ENCODE data around the gene RLN3.

DNA sequence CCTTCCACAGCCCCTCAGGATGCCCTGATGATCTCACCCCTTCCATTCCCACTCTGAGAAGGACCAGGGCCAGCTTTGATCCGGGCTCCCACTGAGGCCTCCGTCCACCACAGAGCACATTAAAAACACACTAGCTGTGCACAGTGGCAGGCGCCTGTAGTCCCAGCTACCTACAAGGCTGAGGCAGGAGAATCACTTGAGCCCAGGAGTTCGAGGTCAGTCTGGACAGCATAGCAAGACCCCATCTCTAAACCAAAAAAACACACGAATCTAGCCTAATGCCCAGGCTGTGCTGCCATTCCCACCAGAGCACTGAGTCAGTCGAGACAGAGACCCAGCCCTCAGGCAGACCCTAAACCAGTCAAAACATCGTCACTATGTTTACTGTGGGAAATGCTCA lies 35.9 kb upstream of the RLN3 start:
- TF ChIP-seq, protein P1, sequence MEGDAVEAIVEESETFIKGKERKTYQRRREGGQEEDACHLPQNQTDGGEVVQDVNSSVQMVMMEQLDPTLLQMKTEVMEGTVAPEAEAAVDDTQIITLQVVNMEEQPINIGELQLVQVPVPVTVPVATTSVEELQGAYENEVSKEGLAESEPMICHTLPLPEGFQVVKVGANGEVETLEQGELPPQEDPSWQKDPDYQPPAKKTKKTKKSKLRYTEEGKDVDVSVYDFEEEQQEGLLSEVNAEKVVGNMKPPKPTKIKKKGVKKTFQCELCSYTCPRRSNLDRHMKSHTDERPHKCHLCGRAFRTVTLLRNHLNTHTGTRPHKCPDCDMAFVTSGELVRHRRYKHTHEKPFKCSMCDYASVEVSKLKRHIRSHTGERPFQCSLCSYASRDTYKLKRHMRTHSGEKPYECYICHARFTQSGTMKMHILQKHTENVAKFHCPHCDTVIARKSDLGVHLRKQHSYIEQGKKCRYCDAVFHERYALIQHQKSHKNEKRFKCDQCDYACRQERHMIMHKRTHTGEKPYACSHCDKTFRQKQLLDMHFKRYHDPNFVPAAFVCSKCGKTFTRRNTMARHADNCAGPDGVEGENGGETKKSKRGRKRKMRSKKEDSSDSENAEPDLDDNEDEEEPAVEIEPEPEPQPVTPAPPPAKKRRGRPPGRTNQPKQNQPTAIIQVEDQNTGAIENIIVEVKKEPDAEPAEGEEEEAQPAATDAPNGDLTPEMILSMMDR (conservative IDR thresholded peaks at IDR 0.05; ENCODE audit: low read depth, low read length): no peak
- TF ChIP-seq EZH2phosphoT487 (IDR thresholded peaks at IDR 0.05; ENCODE audit: borderline replicate concordance, low read length) (no peak), EZH2 (IDR thresholded peaks at IDR 0.05; ENCODE audit: low read length, unreplicated experiment) (no peak)

Measured in PC-3 (cell line).